Measurements from ENCODE around the gene LUC7L3. TPM values are rescaled to one million over a fixed set of nuclear protein-coding genes. Genes with fewer than 3 reads are reported as not detected.

LUC7L3 gene
- total and polyA plus RNA-seq, 4 donors = 38.1 to 188 (median 89.4) TPM

DNA sequence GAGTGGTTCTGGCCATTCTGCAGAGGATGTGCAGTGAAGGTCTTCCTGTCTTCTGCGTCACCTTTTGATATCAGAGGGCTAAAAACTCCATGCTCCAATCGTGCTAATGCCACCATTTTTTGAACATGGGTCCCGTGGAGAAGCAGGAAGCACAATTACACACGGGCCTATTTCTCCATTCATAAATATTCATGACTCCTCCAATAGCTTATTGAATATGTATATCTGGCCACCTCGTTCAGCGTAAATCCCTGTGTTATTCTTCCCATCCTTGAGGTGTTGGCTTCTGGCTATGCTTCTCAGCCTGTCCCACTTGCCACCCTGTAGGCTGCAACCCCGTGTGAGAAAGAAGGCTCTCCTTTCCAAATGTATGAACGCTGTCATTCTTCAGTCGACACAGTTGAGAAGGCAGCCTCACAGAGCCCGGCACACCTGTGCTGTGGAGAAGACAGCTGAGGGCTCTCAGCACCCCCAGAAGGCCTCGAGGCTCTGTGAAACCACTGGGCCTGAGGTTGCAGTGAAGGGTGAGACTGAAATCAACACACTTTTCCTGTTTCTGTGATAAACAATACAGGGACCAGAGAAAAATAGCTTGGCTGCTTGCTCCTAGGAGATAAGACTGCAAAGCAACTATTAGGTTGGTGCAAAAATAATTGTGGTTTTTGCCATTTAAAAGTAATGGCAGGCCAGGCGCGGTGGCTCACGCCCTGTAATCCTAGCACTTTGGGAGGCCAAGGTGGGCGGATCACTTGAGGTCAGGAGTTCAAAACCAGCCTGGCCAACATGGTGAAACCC, 52.8 kb downstream of the LUC7L3 start:
- DNase-seq = no peak
- no peak for ATAC-seq (ENCODE audit: insufficient read depth, low FRiP score)
- H3K27ac ChIP-seq (ENCODE audit: low read depth in 1 of 2, low read length in 1 of 2) = no peak overlapping the region
- WGBS, 2 donors = 68 to 70% methylated on average over 15 of the region's 15 CpGs
- H3K9me3 ChIP-seq (ENCODE audit: control insufficient read depth in 4 of 4, insufficient read depth in 3 of 4, low read length in 3 of 4) = no peaks in the 10 kb centered on the region
- no peaks in the 10 kb centered on the region for H3K4me1 ChIP-seq (ENCODE audit: control insufficient read depth in 5 of 5, insufficient read depth in 5 of 5, low read length in 5 of 5)
- H3K9ac ChIP-seq (ENCODE audit: insufficient read depth in 1 of 2, low read length in 2 of 2) = no peak overlapping the region
- H3K36me3 ChIP-seq (ENCODE audit: control insufficient read depth in 4 of 4, insufficient read depth in 4 of 4, low read length in 4 of 4) = no peaks in the 10 kb centered on the region
- no peak overlapping the region for H3K4me3 ChIP-seq
- no peaks in the 10 kb centered on the region for H3K27me3 ChIP-seq (ENCODE audit: control insufficient read depth in 3 of 3, insufficient read depth in 3 of 3, low read length in 2 of 3)
- TF ChIP-seq, protein P1, sequence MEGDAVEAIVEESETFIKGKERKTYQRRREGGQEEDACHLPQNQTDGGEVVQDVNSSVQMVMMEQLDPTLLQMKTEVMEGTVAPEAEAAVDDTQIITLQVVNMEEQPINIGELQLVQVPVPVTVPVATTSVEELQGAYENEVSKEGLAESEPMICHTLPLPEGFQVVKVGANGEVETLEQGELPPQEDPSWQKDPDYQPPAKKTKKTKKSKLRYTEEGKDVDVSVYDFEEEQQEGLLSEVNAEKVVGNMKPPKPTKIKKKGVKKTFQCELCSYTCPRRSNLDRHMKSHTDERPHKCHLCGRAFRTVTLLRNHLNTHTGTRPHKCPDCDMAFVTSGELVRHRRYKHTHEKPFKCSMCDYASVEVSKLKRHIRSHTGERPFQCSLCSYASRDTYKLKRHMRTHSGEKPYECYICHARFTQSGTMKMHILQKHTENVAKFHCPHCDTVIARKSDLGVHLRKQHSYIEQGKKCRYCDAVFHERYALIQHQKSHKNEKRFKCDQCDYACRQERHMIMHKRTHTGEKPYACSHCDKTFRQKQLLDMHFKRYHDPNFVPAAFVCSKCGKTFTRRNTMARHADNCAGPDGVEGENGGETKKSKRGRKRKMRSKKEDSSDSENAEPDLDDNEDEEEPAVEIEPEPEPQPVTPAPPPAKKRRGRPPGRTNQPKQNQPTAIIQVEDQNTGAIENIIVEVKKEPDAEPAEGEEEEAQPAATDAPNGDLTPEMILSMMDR (IDR thresholded peaks at IDR 0.05; ENCODE audit: control extremely low read depth, extremely low read depth) = no peak

DNA sequence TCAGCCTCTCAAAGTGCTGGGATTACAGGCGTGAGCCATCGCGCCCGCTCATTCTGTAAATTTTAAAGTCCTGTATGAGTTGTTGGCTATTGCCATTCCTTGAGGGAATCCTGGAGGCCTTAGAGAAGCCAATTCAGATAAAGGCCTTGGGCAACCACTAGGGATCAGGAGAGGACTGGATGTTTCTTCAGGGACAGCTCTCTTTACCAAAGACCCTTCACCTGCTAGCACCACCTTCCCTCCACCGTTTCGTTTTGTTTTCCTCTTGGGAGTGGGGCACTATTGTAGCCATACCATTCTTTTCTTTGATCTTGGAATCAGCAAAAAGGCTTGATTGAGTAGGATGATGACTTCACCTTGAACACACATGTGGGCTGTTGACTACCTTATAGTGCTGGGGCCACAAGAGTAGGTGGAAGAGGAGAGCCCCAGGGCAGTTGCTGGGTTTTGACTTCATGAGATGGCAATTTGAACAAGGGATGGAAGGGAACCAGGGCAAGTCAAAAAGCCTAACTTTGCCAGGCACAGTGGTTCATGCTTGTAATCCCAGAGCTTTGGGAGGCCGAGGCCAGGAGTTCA, 54.9 kb downstream of the LUC7L3 start:
- WGBS, 2 donors = 91 to 95% methylated on average over 7 of the region's 7 CpGs
- Histone ChIP-seq H3K27ac (ENCODE audit: low read depth in 1 of 2, low read length in 1 of 2) (no peak overlapping the region), H3K9ac (ENCODE audit: insufficient read depth in 1 of 2, low read length in 2 of 2) (no peak overlapping the region), H3K36me3 (ENCODE audit: control insufficient read depth in 4 of 4, insufficient read depth in 4 of 4, low read length in 4 of 4) (no peaks in the 10 kb centered on the region), H3K4me3 (no peak overlapping the region), H3K9me3 (ENCODE audit: control insufficient read depth in 4 of 4, insufficient read depth in 3 of 4, low read length in 3 of 4) (no peaks in the 10 kb centered on the region), H3K4me1 (ENCODE audit: control insufficient read depth in 5 of 5, insufficient read depth in 5 of 5, low read length in 5 of 5) (no peaks in the 10 kb centered on the region), H3K27me3 (ENCODE audit: control insufficient read depth in 3 of 3, insufficient read depth in 3 of 3, low read length in 2 of 3) (no peaks in the 10 kb centered on the region)
- TF ChIP-seq, protein P1 (IDR thresholded peaks at IDR 0.05; ENCODE audit: control extremely low read depth, extremely low read depth) = no peak
- no peak for DNase-seq
- no peak for ATAC-seq (ENCODE audit: insufficient read depth, low FRiP score)

DNA sequence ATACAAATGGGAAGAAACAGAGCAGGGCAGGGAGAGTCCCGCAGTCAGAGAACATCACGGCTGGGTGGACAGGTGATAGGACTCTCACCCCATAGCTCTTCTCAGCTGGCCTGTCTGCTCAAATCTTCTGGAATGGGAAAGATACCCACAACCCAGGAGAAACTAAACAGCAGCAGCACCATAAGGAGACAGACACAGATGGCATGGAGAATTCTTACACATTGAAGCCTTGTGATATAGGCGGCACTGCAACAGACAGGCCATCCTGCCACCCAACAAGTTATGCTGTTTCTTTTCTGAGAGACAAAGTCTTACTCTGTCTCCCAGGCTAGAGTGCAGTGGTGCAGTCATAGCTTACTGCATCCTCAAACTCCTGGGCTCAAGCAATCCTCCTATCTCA, 56.5 kb downstream of the LUC7L3 start:
- no peaks in the 10 kb centered on the region for H3K36me3 ChIP-seq (ENCODE audit: control insufficient read depth in 4 of 4, insufficient read depth in 4 of 4, low read length in 4 of 4)
- no peak for ATAC-seq (ENCODE audit: insufficient read depth, low FRiP score)

More for the DNA sequence above, 56.5 kb downstream of the LUC7L3 start:
- WGBS, 2 donors = 84 to 98% methylated on average over 3 of the region's 3 CpGs
- Histone ChIP-seq H3K9ac (ENCODE audit: insufficient read depth in 1 of 2, low read length in 2 of 2) (no peak overlapping the region), H3K4me1 (ENCODE audit: control insufficient read depth in 5 of 5, insufficient read depth in 5 of 5, low read length in 5 of 5) (no peaks in the 10 kb centered on the region), H3K27me3 (ENCODE audit: control insufficient read depth in 3 of 3, insufficient read depth in 3 of 3, low read length in 2 of 3) (no peaks in the 10 kb centered on the region), H3K4me3 (no peak overlapping the region), H3K27ac (ENCODE audit: low read depth in 1 of 2, low read length in 1 of 2) (no peak overlapping the region), H3K9me3 (ENCODE audit: control insufficient read depth in 4 of 4, insufficient read depth in 3 of 4, low read length in 3 of 4) (no peaks in the 10 kb centered on the region)
- TF ChIP-seq, protein P1 (IDR thresholded peaks at IDR 0.05; ENCODE audit: control extremely low read depth, extremely low read depth) = no peak
- no peak for DNase-seq

Measured in lung (tissue), 12 donors.